Neutrophil (primary cell): Measurements from ENCODE around the gene ZNF469.

ENCODE experiments used
- H3K27ac ChIP-seq: fragments of 200-600 bp; sonication (generic); 2 replicates; pipeline ENCODE4 v1.5.1; 2016; ENCODE audit warnings: mild to moderate bottlenecking, moderate library complexity
- H3K27me3 ChIP-seq: fragments of 200-600 bp; sonication (generic); 2 replicates; pipeline ENCODE4 v1.6.0; 2016; ENCODE audit warnings: mild to moderate bottlenecking
- H3K36me3 ChIP-seq: fragments of 200-600 bp; sonication (generic); 2 replicates; pipeline ENCODE4 v1.5.1; 2017
- H3K4me1 ChIP-seq, 2 experiments: fragments of 200-600 bp in 1 of 2; sonication (generic) in 1 of 2; 1 replicate in 1 of 2; 2 replicates in 1 of 2; pipeline versions ENCODE4 v1.5.1 to v1.6.1; 2013 to 2016; ENCODE audit warnings: low read depth in 1 of 2, low read length in 1 of 2, mild to moderate bottlenecking in 1 of 2, moderate library complexity in 1 of 2; ENCODE audit not compliant: control insufficient read depth in 1 of 2, insufficient read depth in 1 of 2
- H3K4me3 ChIP-seq, 2 experiments: fragments of 200-600 bp in 1 of 2; sonication (generic) in 1 of 2; 1 replicate in 1 of 2; 2 replicates in 1 of 2; pipeline ENCODE4 v1.5.1; 2013 to 2016; ENCODE audit warnings: low read depth in 1 of 2, low read length in 1 of 2, mild to moderate bottlenecking in 1 of 2, moderate library complexity in 1 of 2
- H3K9me3 ChIP-seq: fragments of 200-600 bp; sonication (generic); 2 replicates; pipeline ENCODE4 v1.5.1; 2016
- CTCF ChIP-seq: fragments of 200-600 bp; sonication (generic); IDR thresholded peaks from 2 replicates; pipeline ENCODE4 v1.5.1; 2016; ENCODE audit warnings: antibody characterized with exemption

ZNF469 gene

DNA sequence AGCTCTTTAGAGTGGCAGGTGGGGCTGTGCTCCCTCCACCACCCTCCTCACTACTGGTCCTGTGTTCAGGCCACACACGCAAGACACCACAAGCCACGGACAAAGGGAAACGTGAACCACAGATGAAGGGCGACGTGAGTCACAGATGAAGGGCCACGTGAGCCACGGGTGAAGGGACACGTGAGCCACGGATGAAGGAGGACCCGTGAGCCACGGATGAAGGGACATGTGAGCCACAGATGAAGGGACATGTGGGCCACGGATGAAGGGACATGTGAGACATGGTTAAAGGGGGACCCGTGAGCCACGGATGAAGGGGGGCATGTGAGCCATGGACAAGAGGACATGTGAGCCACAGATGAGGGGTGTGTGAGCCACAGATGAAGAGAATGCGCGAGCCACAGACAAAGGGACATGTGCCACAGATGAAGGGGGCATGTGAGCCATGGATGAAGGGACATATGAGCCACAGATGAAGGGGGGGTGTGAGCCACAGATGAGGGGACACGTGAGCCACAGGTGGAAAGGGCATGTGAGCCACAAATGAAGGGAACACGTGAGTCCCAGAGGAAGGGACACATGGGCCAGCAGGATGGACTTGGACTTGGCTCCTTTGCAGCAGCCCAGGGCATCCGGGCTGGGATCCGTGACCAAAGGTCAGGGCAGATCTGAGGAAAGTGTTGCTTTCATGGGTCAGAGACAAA is 15.6 kb downstream of the ZNF469 start:
- Histone ChIP-seq H3K36me3 (no peaks in the 10 kb centered on the region), H3K27ac (no peak overlapping the region), H3K27me3 (peaks cover 3% of the 10 kb centered on the region), H3K4me3 (no peak overlapping the region), H3K4me1 (no peaks in the 10 kb centered on the region), H3K9me3 (no peaks in the 10 kb centered on the region)
- no peak for TF ChIP-seq CTCF

DNA sequence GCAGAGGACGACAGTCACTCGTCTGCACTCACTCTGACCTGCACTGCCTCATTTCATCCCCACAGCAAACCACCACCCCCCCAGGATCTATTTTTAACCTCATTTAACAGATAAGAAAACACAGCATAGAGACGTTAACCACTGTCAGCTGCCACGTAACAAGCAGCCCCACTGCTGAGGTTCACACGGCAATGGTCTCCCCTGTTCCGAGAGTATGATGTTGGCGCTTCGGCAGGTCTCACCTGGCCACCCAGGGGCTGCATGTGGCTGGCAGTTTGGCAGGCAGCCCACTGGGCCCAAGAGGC is 16.1 kb downstream of the ZNF469 start:
- Histone ChIP-seq H3K9me3 (no peaks in the 10 kb centered on the region), H3K4me1 (no peaks in the 10 kb centered on the region), H3K27me3 (no peaks in the 10 kb centered on the region), H3K36me3 (no peaks in the 10 kb centered on the region), H3K4me3 (no peak overlapping the region), H3K27ac (no peak overlapping the region)
- no peak for TF ChIP-seq CTCF

GRCh38 chr16:88400186-88400585 is 17.4 kb downstream of the ZNF469 start:
- Histone ChIP-seq H3K27me3 (peaks cover 4% of the 10 kb centered on the region), H3K36me3 (no peaks in the 10 kb centered on the region), H3K4me3 (no peak overlapping the region)

GRCh38 chr16:88401604-88402246 is 19.0 kb downstream of the ZNF469 start:
- no peak overlapping the region for H3K4me3 ChIP-seq
- no peaks in the 10 kb centered on the region for H3K4me1 ChIP-seq
- H3K9me3 ChIP-seq: no peaks in the 10 kb centered on the region
- TF ChIP-seq CTCF: no peak
- no peaks in the 10 kb centered on the region for H3K36me3 ChIP-seq
- H3K27ac ChIP-seq: no peak overlapping the region
- H3K27me3 ChIP-seq: peaks cover 8% of the 10 kb centered on the region

More at GRCh38 chr16:88400186-88400585, 17.4 kb downstream of the ZNF469 start:
- no peaks in the 10 kb centered on the region for H3K4me1 ChIP-seq
- H3K27ac ChIP-seq: no peak overlapping the region
- H3K9me3 ChIP-seq: no peaks in the 10 kb centered on the region
- TF ChIP-seq CTCF: no peak

DNA sequence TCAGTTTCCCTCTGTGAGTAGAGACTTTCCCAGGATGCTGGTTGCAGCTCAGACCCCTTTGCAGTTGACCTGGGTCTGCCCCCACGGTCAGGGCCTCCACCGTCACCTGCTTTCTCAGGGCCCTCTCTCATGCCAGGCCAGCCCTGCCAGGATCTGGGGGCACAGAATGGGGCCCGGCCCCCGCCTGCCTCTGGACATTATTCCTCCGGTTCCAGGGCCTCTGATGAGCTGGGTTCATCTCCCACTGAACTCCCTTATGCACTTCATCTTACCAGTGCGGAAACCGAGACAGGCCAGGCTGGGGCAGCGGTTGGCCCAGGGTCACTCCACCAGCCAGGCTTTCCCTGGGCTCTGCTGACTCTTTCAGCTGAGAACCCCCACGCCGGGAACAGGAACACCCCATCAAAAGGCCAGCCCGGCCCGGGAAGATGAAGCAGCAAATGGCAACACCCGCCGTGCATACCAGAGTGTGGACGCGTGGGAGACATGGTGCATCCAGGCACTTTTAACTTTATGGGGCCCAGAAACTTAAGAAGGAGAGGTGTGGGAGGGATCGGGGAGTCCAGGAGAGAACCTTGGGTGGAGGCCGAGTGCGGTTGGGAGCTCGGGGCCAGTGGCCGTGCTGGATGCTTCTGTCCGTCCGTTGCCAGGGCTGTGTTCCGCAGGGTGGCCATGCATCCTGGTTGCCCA is 19.9 kb downstream of the ZNF469 start:
- TF ChIP-seq CTCF: no peak
- no peaks in the 10 kb centered on the region for H3K36me3 ChIP-seq

More for the DNA sequence above, 19.9 kb downstream of the ZNF469 start:
- Histone ChIP-seq H3K4me1 (peaks cover 4 to 5% of the 10 kb centered on the region in 2 experiments), H3K9me3 (no peaks in the 10 kb centered on the region), H3K27ac (no peak overlapping the region), H3K27me3 (peaks cover 8% of the 10 kb centered on the region), H3K4me3 (no peak overlapping the region)
